Mucosa of stomach (tissue), 1 donor: ENCODE measurements around the gene MEIS2.

Experiments
- H3K27me3 ChIP-seq: one replicate; pipeline ENCODE4 v1.7.0; 2013; ENCODE audit warnings: mild to moderate bottlenecking, low read length; ENCODE audit not compliant: control insufficient read depth, insufficient read depth
- H3K36me3 ChIP-seq: one replicate; pipeline ENCODE4 v1.7.0; 2013; ENCODE audit warnings: low read length; ENCODE audit not compliant: control insufficient read depth, insufficient read depth
- H3K4me1 ChIP-seq: one replicate; pipeline ENCODE4 v1.7.0; 2013; ENCODE audit warnings: mild to moderate bottlenecking, low read length; ENCODE audit not compliant: control insufficient read depth, insufficient read depth
- H3K4me3 ChIP-seq: one replicate; pipeline ENCODE4 v1.7.0; 2013; ENCODE audit warnings: low read length
- H3K9ac ChIP-seq: one replicate; pipeline ENCODE4 v1.7.0; 2013; ENCODE audit warnings: mild to moderate bottlenecking, low read length, moderate library complexity
- H3K9me3 ChIP-seq: one replicate; pipeline ENCODE4 v1.7.0; 2013; ENCODE audit warnings: mild to moderate bottlenecking, low read length, moderate library complexity; ENCODE audit not compliant: control insufficient read depth
- donor health status: Pancreatic carcinoma.

Gene MEIS2

DNA sequence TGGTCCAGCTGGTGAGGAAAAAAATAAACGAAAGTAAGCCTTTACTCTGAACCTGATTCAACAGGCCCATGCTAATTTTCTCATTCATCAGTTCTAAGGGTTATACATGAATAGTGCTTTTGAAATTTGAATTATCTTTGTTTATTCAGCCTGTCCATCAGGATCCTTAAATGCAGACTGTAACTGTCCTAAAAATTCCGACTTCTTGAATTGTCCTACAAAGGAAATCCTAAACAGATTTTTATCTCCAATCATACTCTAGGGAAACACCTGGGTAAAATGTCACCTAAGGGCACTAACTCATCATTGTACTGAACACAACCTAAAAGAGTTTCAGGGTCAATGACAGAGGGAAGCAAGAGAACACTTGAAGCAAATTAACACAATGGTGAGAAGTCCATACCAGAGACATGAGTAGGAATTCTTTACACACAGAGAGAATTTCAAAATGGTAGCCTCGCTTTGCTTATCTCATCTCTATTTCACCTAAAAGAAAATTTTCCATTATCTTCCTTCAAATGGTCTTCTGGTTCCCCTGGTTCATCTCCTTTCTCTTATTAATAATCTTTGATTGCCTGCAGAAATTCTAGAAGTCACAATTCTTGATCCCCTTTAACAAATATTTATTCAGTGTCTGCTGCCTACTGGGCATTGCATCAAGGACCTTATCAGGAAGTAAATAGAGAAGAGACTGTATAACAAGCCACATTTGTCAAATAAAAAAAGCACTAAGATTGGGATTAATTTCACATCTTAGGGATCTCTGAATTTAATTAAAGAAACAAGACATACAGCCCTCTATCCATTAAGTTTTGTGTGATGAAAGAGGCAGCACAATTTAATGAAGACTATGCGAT lies 182.7 kb downstream of the MEIS2 start:
- Histone ChIP-seq H3K4me1 (peaks cover 17% of the 10 kb centered on the region), H3K9me3 (no peaks in the 10 kb centered on the region), H3K9ac (no peak overlapping the region), H3K4me3 (no peak overlapping the region), H3K36me3 (no peaks in the 10 kb centered on the region), H3K27me3 (no peaks in the 10 kb centered on the region)

DNA sequence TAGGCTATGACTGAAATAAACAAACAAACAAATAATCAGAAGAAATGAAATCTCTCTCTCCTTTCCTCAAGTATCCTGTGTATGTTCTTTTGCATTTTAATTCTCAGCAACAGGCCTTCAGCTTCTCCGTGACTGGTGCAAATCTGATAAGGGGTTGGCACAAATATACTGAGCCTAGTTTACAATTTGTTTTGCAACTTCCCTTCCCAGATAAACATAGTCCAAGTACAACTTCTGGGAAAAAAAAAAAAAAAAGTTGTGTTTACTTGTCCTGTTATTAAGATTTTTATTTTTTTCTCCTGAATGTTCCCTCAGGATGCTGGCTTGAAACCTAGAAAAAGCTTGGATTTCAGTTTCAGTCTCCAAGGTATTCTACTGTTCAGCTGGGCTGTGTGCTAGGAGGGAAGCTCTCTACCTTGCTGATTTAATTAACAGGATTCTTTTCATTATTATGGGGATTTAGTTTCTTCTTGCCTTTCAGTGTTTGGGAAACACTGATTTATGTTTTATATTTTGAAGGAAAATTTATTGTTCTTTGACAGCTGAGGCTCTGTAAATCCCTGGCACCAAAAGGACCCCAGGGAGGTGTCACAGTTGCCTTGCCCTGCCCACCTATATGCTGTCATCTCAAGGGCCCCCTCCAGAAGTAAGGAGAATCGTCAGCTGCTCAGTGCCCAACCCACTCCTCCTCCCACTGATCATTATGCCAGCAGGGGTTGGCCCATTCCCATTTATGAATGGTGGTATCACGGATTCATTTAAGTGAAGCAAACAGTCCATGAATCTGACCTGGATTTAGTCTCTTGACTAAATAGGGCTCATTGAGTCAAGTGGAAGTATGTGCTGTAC lies 185.2 kb downstream of the MEIS2 start:
- H3K9ac ChIP-seq: no peak overlapping the region
- H3K4me1 ChIP-seq: peaks cover 21% of the 10 kb centered on the region
- no peaks in the 10 kb centered on the region for H3K36me3 ChIP-seq
- no peaks in the 10 kb centered on the region for H3K9me3 ChIP-seq
- no peak overlapping the region for H3K4me3 ChIP-seq
- no peaks in the 10 kb centered on the region for H3K27me3 ChIP-seq

DNA sequence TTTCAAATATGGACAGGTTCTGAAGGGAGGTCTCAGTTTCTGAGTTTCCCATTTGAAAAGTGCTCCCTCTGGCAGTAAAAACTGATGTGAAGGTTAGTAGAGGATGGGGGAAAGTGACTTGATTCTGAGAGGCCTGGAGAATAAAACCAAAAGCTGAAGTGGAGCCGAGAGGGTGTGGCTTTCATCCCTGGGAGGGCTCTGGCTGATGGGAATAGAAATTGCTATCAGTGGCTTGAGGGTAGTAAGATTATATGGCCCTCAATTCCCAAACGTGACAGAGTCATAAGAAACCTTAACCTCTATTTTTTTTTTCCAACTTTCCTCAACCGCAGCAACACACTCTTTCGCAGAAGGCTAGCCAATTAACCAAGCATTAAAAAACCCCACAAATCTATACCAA lies 185.9 kb downstream of the MEIS2 start:
- Histone ChIP-seq H3K36me3 (no peaks in the 10 kb centered on the region), H3K9ac (no peak overlapping the region), H3K27me3 (no peaks in the 10 kb centered on the region), H3K4me1 (peaks cover 21% of the 10 kb centered on the region), H3K4me3 (no peak overlapping the region), H3K9me3 (no peaks in the 10 kb centered on the region)

DNA sequence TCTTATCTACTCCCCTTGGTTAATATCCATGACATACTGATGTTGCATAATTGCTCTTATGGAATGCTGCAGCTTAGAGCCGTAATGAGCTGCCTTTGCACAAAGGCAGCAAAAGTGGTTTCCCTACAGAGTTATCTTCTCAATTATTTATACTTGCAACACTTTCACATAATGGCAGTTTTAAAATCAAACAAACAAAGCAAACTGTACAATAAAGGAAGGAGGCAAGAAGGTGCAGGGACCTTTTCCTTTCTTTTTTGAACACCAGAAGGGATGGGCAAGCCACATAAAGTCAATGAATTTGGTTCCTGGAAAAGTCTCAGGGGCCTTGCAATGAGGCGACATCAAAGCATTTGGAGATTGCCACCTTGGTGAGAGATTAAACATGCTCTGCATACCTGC lies 188.0 kb downstream of the MEIS2 start:
- Histone ChIP-seq H3K9ac (no peak overlapping the region), H3K4me3 (no peak overlapping the region), H3K36me3 (no peaks in the 10 kb centered on the region), H3K9me3 (no peaks in the 10 kb centered on the region), H3K4me1 (peaks cover 21% of the 10 kb centered on the region), H3K27me3 (no peaks in the 10 kb centered on the region)

DNA sequence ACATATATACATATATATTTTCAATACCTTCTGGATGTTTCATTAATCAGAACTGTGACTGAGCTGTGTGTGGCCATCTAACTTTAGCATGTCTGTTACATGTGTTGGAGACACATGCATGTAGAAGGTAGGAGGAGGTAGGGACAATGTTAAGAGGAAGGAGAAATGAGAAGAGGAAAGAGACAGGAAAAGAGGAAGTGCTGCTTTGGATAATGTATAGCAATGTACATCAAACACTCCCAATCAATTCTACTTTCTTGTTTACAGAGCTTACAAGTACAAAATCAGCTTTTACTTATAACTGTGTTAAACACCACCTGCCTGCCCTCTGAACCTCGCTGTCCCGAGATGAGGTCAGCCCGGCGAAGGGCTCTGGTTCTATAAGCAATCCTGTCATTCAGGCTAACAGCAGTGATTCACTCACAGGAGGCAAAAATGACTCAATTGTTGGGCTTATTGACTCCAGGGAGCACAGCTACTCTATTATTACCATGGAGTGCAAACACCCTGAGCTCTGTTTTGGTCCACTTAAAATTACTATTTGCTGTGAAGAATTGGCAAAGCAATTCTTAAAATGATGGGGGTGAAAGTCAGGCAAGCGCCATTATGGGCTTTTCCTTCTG lies 188.9 kb downstream of the MEIS2 start:
- Histone ChIP-seq H3K36me3 (no peaks in the 10 kb centered on the region), H3K4me3 (no peak overlapping the region), H3K9me3 (no peaks in the 10 kb centered on the region), H3K4me1 (peaks cover 21% of the 10 kb centered on the region), H3K27me3 (no peaks in the 10 kb centered on the region), H3K9ac (no peak overlapping the region)

DNA sequence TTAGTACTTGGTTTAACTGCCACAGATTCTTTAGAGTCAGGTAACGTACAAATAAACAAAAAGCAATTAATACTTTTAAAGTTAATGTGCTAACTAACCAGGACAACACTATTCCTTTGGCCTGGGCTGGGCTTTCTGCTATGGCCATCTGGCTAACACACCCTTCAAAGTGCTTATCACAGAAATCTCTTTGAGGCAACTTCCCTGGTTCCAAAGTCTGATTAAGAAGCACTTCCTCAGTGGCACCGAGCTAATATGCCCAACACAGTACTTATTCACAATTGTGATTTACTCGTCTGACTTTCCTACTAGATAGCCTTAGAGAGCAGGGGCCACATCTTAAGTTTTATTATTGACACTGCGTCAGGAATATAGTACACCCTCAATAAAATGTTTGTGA lies 191.4 kb downstream of the MEIS2 start:
- H3K4me1 ChIP-seq: peaks cover 17% of the 10 kb centered on the region
- H3K4me3 ChIP-seq: no peak overlapping the region
- no peaks in the 10 kb centered on the region for H3K9me3 ChIP-seq

DNA sequence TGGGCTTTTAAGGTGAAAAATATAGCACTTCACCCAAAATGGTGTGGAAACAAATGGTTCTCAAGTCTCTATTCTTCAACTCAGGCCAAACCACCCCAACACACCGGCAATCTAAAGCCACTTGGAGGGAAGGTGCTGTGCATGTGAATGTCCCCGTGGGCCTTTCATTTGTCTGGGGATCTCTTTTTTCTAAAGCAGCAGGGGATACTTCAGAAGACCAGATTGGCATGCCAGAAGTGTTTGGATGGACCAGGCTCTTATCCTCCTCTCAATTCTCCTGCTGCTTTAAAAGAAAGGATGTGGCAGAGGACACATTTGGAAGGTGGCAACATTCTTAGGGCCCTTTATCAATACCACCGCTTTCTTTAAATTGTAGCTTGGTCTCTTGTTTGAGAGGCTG lies 193.1 kb downstream of the MEIS2 start:
- Histone ChIP-seq H3K9ac (no peak overlapping the region), H3K36me3 (no peaks in the 10 kb centered on the region), H3K9me3 (no peaks in the 10 kb centered on the region), H3K4me3 (no peak overlapping the region), H3K27me3 (no peaks in the 10 kb centered on the region), H3K4me1 (peaks cover 17% of the 10 kb centered on the region)

More for the DNA sequence above, 191.4 kb downstream of the MEIS2 start:
- Histone ChIP-seq H3K9ac (no peak overlapping the region), H3K27me3 (no peaks in the 10 kb centered on the region), H3K36me3 (no peaks in the 10 kb centered on the region)

DNA sequence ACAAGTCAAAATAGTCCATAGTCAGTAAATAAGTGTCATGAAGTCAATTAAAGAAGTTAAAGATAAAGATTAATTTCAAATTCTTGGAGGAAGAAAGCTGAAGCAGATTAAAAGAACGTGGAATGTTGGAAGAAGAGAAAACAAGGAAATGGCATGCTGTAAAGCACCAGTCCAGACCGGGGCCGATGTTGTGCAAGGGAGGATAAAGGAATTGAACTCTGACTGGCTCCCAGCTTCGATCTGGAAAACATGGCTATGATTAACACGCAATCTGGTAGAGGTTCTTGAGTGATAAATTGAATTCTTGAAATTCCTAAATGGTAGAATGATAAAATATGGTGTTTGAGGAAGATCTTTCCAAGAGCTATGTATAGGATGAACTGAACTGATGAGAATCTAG lies 194.4 kb downstream of the MEIS2 start:
- H3K4me1 ChIP-seq: peaks cover 17% of the 10 kb centered on the region
- no peak overlapping the region for H3K9ac ChIP-seq
- H3K4me3 ChIP-seq: no peak overlapping the region
- no peaks in the 10 kb centered on the region for H3K36me3 ChIP-seq
- no peaks in the 10 kb centered on the region for H3K9me3 ChIP-seq
- H3K27me3 ChIP-seq: no peaks in the 10 kb centered on the region

DNA sequence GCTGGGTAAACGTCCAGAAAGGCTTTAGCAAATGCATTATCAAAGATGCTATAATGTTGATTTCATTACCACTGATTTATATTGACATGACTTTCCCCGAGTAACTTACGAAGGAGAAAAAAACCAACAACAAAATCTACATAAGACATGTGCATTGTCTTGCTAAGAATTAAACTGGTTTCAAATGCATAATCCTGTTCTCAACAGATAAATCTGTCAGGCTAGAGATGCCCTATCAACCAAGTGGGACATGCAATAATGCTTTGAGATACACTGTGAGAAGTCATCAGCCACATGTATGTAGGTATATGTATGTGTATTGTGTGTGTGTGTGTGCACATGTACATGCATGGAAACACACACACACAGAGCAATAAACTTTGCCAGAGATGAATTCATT lies 195.6 kb downstream of the MEIS2 start:
- Histone ChIP-seq H3K9ac (no peak overlapping the region), H3K9me3 (no peaks in the 10 kb centered on the region), H3K4me3 (no peak overlapping the region), H3K36me3 (no peaks in the 10 kb centered on the region), H3K27me3 (no peaks in the 10 kb centered on the region), H3K4me1 (peaks cover 17% of the 10 kb centered on the region)

DNA sequence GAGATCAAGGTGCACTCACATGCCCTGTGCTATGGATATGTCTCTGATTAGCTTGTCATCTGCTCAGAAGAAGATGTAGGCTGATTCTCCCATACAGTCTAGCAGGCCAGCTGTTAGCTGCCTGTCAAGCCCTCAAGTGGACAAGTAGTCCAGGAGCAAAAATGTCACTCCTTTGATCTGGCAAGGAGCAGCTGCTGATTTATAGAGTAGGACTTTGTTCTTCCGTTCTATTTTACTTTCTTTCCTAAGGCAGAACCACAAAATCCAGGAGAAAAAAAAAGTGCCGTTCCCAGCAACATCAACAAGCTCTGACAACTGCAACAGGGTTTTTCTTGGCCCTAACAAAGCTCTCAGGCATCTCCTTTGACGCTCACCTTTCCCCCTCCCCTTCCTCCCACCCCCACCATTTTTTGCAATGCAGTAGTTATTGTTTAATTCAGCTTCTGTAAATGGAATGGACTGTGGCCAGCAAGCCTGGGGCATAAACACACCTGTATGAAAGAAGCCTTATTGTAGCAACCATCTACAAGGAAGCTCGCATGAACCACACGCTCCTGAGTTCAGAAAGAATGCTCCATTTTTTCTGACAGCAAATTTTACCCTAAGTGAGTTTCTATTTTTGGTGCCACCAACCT lies 196.3 kb downstream of the MEIS2 start:
- Histone ChIP-seq H3K9ac (no peak overlapping the region), H3K4me1 (peaks cover 17% of the 10 kb centered on the region), H3K36me3 (no peaks in the 10 kb centered on the region), H3K9me3 (no peaks in the 10 kb centered on the region), H3K27me3 (no peaks in the 10 kb centered on the region), H3K4me3 (no peak overlapping the region)

DNA sequence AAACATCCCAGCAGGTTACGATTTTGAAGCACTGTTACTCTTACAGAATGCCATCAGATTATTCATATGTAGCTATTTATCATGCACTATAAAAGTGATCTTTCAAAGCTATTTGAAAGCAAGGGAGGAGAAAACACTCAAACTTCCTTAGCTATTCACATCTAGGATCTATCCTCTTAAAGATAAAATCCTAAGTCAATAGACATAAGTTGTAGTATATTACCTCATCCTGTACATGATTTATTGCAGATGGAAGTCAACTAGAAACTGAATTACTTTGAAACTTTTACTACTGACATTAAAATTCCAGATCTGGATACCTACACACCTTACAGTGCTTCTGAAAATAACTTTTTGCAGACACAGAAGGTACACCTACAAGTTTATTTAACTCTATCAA lies 197.2 kb downstream of the MEIS2 start:
- H3K4me1 ChIP-seq: peaks cover 17% of the 10 kb centered on the region
- no peak overlapping the region for H3K4me3 ChIP-seq

More for the DNA sequence above, 197.2 kb downstream of the MEIS2 start:
- Histone ChIP-seq H3K9ac (no peak overlapping the region), H3K36me3 (no peaks in the 10 kb centered on the region), H3K9me3 (no peaks in the 10 kb centered on the region), H3K27me3 (no peaks in the 10 kb centered on the region)
